Measurements from ENCODE around the gene RMP24.

GRCh38 chr18:35941299-35941698, 31.2 kb upstream of the RMP24 start:
- TF ChIP-seq CTCF (conservative IDR thresholded peaks at IDR 0.05; ENCODE audit: low read length) (no peak), EZH2phosphoT487 (IDR thresholded peaks at IDR 0.05; ENCODE audit: borderline replicate concordance) (no peak)

Measured in Loucy (cell line).